A549 (cell line): Measurements from ENCODE around the gene COL5A2.

Experiments
- CEBPB ChIP-seq, 2 experiments: fragments of >200 bp in 1 of 2; sonication (Bioruptor Twin) in 1 of 2; formaldehyde crosslinking in 1 of 2; IDR thresholded peaks; 2 replicates each; pipeline ENCODE4 v1.6.1; 2012 to 2016
- JUNB ChIP-seq: fragments of >200 bp; sonication (Bioruptor Twin); formaldehyde crosslinking; IDR thresholded peaks from 2 replicates; pipeline ENCODE4 v1.6.1; 2016
- PHF8 ChIP-seq: fragments of 200-600 bp; sonication (generic); IDR thresholded peaks from 2 replicates; pipeline ENCODE4 v1.6.1; 2016; ENCODE audit warnings: low read depth, mild to moderate bottlenecking, antibody characterized with exemption, moderate library complexity, borderline replicate concordance
- RCOR1 ChIP-seq: fragments of 150-350 bp; IDR thresholded peaks from 2 replicates; pipeline ENCODE4 v1.6.1; 2014; ENCODE audit warnings: antibody characterized with exemption, low read length, low read depth
- TF ChIP-seq, protein P1 (sequence below): fragments of >200 bp; sonication (Bioruptor Twin); formaldehyde crosslinking; IDR thresholded peaks from 3 replicates; pipeline ENCODE4 v1.5.1; 2016
- TF ChIP-seq, protein P2 (sequence below): fragments of >200 bp; sonication (Bioruptor Twin); formaldehyde crosslinking; IDR thresholded peaks from 3 replicates; pipeline ENCODE4 v1.6.1; 2016
- TF ChIP-seq, protein P3 (sequence below): IDR thresholded peaks from 2 replicates; pipeline ENCODE4 v1.6.1; 2012
- TF ChIP-seq, protein P4 (sequence below): fragments of 200-600 bp; sonication (generic); IDR thresholded peaks from 2 replicates; pipeline ENCODE4 v1.6.1; 2016; ENCODE audit warnings: antibody characterized with exemption, mild to moderate bottlenecking, moderate library complexity

DNA sequence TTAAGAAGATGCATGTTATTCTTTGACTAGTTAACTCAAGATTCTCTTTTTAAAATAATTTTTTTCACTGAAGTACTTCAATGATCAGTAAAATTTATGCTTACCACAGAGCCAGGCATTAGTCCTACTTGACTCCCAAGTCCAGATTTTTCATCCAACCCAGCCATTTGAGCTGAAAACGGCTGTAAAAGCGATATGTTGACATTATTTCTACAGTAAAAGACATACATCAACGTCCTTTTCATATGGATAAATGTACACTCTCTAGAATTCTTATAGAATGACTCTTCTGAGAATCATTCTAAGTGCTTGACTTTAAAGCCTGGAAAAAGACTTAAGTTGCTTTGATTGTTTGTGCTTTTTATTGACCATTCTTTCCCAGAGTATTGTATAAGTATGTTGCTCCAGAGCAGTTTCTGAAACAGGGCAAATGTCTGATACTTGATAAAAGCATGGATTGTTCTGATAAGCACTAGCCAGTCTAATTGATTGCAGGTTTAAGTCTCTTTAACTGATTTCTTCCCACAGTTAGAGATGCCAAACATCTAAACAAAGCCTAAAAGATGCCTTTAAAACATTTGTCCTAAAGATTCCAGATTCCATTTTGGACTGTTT is 90.9 kb downstream of the COL5A2 start:
- TF ChIP-seq JUNB = no peak
- TF ChIP-seq, protein P1, sequence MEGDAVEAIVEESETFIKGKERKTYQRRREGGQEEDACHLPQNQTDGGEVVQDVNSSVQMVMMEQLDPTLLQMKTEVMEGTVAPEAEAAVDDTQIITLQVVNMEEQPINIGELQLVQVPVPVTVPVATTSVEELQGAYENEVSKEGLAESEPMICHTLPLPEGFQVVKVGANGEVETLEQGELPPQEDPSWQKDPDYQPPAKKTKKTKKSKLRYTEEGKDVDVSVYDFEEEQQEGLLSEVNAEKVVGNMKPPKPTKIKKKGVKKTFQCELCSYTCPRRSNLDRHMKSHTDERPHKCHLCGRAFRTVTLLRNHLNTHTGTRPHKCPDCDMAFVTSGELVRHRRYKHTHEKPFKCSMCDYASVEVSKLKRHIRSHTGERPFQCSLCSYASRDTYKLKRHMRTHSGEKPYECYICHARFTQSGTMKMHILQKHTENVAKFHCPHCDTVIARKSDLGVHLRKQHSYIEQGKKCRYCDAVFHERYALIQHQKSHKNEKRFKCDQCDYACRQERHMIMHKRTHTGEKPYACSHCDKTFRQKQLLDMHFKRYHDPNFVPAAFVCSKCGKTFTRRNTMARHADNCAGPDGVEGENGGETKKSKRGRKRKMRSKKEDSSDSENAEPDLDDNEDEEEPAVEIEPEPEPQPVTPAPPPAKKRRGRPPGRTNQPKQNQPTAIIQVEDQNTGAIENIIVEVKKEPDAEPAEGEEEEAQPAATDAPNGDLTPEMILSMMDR = no peak
- TF ChIP-seq, protein P2, sequence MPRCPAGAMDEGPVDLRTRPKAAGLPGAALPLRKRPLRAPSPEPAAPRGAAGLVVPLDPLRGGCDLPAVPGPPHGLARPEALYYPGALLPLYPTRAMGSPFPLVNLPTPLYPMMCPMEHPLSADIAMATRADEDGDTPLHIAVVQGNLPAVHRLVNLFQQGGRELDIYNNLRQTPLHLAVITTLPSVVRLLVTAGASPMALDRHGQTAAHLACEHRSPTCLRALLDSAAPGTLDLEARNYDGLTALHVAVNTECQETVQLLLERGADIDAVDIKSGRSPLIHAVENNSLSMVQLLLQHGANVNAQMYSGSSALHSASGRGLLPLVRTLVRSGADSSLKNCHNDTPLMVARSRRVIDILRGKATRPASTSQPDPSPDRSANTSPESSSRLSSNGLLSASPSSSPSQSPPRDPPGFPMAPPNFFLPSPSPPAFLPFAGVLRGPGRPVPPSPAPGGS = no peak
- TF ChIP-seq RCOR1 = no peak
- TF ChIP-seq, protein P3, sequence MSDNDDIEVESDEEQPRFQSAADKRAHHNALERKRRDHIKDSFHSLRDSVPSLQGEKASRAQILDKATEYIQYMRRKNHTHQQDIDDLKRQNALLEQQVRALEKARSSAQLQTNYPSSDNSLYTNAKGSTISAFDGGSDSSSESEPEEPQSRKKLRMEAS = no peak
- TF ChIP-seq, protein P4, sequence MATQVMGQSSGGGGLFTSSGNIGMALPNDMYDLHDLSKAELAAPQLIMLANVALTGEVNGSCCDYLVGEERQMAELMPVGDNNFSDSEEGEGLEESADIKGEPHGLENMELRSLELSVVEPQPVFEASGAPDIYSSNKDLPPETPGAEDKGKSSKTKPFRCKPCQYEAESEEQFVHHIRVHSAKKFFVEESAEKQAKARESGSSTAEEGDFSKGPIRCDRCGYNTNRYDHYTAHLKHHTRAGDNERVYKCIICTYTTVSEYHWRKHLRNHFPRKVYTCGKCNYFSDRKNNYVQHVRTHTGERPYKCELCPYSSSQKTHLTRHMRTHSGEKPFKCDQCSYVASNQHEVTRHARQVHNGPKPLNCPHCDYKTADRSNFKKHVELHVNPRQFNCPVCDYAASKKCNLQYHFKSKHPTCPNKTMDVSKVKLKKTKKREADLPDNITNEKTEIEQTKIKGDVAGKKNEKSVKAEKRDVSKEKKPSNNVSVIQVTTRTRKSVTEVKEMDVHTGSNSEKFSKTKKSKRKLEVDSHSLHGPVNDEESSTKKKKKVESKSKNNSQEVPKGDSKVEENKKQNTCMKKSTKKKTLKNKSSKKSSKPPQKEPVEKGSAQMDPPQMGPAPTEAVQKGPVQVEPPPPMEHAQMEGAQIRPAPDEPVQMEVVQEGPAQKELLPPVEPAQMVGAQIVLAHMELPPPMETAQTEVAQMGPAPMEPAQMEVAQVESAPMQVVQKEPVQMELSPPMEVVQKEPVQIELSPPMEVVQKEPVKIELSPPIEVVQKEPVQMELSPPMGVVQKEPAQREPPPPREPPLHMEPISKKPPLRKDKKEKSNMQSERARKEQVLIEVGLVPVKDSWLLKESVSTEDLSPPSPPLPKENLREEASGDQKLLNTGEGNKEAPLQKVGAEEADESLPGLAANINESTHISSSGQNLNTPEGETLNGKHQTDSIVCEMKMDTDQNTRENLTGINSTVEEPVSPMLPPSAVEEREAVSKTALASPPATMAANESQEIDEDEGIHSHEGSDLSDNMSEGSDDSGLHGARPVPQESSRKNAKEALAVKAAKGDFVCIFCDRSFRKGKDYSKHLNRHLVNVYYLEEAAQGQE = no peak
- no peak for TF ChIP-seq PHF8
- TF ChIP-seq CEBPB (IDR thresholded peaks at IDR 0.05) = no peak
